ENCODE results near the gene NOL7.

NOL7 gene

DNA sequence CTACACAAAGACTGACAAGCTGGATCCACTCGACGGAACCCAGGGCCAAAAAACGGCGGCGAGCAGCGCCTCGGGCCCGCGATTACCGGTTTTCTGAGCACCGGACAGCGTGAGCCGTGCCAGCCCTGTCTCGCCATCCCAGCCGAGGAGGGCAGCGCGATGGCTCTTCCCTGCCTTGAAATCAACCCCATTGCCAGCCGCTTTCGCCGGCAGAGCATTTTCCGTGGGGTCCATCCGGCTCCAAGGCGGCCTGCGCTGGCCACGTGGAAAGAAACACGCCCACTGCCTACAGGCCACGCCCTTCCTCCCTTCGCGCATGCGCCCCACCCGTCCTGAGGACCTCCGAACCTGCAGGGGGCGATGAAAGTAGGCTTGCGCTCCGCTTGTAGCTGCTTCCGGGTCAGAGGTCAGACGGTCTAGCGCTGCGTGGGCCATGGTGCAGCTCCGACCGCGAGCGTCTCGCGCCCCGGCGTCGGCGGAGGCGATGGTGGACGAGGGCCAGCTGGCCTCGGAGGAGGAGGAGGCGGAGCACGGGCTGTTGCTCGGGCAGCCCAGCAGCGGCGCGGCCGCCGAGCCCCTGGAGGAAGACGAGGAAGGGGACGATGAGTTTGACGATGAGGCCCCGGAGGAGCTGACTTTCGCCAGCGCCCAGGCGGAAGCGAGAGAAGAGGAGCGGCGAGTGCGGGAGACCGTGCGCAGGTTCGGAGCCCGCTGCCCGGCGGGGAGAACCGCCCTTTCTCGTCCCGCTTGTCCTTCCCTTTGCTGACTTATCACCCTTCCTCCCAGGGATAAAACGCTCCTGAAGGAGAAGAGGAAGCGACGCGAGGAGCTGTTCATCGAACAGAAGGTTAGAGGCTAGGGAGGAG is at the start of gene NOL7:
TSS of gene NOL7 (plus strand) at position 410 of the 866 bp plus-strand sequence. CDS start at position 434, 24 bp downstream.
- peak; percentile 97 for DNase-seq (ENCODE audit: low read depth)

DNA sequence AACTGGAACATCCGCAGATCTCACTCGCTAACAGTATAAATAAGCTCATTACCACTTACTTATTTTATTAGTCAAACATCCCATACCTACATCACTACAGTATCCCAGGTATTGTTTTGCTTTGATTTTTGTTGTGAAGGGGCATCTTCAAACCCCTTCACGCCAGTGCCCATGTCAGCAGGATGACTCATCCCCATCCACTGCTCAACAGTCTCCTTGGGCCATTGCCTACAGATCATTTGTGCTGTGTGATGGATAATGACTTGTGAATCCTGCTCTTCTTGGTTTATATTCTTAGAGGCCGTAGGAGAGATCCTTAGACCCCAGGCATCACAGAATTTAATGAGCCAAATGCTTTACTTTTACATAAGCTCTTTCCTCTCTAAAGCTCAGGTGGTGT is 49.2 kb upstream of the NOL7 start:
- DNase-seq (ENCODE audit: low read depth) = no peak

DNA sequence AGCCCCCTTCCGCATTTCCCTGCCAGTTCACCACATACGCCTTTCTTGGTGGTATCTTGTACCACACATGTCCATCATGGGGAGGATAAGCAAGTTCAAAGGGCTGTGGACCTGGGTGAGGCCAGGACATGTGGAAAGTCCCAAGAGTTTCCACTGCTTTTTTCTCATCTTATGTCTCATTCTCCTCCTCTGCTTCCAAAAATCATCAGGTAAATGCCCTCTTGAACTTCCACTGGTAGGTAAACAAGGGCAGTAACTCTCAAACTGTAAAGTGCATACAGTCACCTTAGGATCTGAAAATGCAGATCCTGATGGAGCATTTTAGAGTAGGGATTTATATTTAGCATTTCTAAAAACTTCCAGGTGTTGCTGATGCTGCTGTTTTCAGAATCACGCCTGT is 48.6 kb upstream of the NOL7 start:
- no peak for DNase-seq (ENCODE audit: low read depth)

DNA sequence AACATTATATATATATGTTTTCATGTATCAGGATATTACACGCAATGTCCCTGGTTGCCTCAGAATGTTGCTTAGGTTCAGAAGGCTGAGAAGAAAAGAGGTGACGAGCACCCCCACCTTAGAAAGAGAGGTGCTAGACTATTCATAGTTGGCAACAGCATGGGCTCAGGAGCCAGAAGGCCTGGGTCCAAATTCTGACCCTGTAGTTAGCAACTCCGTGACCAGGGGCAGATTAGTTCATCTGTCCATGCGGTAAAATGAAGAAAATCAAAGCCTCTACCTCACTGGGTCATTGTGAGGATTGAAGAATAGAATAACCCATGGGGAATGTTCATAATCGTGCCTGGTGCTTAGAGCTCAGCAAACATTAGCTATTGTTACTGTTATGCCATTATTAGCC is 46.2 kb upstream of the NOL7 start:
- no peak for DNase-seq (ENCODE audit: low read depth)

DNA sequence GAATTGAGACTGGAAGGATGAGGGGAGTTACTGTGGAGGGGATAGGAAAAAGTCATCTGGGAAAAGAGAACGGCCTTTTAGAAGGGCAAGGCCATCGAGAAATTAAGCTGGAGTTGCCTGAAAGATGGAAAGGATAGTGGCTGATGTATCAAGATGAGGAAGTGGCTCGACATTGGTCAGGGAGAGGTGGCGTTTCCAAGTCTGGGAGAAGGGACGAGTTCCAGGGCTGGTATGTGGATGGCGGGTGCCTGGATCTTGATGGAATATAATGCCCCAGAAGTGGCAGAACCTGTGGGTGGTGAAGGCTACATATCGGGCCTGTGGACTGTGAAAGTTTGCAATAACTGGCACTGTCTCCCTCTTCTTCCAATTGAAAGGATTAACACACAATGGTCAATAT is 42.9 kb upstream of the NOL7 start:
- DNase-seq (ENCODE audit: low read depth) = no peak

DNA sequence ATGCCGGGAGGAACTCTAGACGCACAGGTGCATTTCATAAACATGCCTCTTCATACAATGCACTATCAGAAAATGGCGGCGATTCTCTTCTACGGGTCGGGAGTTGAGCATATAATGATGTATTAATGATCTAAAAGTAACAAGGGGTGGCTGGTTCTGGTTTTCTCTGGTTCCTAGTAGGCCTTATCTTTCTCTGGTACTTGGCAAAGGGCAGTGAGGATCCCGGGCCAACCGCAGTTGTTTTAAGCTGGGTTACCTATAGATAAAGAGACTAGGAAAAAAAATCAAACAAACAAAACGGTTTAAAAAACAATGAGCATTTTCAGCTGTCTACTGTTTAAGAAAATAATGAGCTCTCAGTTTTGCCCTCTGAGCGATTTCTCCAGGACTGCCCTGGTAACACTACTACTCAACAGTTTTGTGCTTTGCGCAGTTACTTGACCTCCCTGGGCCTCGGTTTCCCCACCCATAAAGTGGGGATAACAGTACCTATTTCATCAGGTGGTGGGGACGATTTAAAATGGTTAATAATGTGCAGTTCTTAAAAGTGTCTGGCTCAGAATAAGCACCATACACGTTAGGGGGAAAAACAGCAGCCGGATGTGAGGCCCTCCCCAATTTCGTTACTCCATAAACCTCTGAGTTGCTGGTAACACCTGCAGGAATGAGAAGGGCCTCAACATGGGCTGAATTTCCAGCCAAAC is 42.0 kb upstream of the NOL7 start:
- no peak for DNase-seq (ENCODE audit: low read depth)

DNA sequence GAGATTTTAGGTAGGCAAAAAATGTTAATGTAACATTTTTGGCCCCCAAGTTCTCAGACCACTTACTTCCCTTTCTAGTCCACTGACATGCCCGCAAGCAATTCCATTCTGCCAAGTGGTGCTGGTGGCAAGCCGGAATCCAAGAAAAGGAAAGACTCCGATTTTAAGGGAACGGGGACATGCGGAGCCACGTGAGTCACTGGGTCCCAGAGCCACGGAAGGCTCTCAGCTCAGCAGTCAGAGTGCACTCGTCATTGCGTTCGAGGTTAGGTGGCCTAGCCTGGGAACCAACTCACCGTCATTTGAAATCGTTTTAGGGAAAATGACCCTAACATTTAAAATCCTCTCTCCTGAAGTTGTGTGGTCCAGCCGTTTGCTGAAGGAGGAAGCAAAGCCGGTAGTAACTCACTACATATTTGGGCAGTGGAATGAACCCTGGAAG is 41.4 kb upstream of the NOL7 start:
- DNase-seq (ENCODE audit: low read depth) = no peak

DNA sequence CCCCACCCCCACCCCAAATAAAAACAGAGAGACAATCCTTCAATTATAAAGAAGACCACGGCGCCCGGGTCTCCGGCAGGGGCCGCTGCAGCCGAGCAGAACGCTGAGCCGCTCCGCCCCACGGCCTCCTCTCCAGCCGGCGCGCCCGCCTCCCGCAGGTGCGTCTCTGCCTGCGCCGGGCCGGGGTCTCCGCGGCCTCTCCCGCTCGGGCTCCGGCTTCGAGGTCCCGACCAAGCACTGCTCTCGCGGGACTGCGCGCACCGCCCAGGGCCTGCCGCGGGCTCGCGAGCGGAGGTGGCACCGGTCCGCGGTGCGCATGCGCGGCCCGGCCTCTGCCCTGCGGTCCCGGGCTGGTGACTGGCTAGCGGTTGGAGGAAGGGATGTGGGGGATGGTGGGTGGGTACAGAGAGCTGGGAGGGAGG is 41.0 kb upstream of the NOL7 start:
- peak; percentile 92 for DNase-seq (ENCODE audit: low read depth)

DNA sequence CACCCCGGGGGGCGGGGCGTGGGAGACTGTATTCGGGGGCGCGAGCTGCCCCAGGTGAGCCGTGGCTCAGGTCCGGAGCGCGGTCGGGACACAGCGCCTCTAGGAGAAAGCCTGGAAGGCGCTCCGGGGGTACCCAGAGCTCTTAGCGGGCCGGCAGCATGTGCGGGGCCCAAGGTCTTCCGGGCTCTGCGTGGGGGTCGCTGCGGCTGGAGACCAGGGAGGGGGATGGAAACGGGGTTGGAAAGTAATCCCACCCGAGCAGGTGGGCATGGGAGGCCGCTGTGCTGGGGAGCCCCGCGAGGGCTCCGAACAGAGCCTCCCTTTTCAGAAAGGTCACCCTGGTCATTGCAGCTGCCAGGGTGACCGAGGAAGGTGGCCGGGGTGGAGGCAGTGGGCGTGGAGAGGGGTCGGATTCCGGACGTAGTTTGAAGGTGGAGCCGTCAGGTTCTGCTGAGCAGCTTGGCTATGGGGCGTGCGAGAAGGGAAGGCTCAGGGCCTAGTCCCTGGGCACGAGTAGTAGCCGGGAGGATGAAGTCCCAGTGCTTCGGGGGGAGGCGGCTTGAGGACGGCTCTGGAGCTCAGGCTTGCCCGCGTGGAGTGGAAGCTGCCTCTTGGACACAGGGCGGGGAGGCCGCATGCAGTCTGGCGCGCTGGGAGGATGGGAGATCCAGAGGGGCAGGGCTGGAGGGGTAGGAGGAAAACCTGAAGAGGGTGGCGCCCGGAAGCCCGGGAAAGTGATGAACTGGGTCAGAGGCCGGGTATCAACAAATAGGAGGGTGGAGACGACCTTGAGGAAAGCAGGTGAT is 40.4 kb upstream of the NOL7 start, which contains the start of gene SIRT5:
TSS of gene SIRT5 (plus strand) at position 31 of the 806 bp plus-strand sequence. CDS start 9,510 bp downstream, outside the sequence.
- DNase-seq (ENCODE audit: low read depth) = peak; percentile 51

DNA sequence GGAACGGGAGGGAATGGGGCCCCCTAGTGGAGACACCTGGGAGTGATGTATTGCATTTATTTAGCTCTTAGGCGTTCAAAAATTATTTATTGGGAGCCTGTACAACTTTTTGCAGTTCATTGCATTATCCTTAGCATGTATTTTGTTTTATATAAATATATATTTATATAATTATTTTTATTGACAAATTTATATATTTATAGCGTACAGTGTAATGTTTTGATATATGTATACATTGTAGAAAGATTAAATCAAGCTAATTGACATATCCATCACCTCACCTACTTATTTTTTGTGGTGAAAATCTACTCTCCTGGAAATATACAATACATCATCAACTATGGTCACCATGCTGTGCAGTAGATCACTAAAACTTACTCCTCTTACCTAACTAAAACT is 39.8 kb upstream of the NOL7 start:
- no peak for DNase-seq (ENCODE audit: low read depth)

DNA sequence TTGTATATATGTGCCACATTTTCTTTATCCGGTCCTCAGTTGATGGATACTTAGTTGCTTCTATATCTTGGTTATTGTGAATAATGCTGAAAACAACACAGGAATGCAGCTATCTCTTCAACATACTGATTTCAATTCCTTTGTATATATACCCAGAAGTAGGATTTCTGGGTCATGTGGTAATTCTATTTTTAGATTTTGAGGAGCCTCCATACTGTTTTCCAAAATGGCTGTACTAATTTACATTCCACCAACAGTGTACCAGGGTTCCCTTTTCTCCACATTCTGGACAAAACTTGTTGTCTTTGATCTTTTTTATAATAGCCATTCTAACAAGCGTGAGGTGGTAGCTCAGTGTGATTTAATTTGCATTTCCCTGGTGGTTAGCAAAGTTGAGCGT is 39.1 kb upstream of the NOL7 start:
- no peak for DNase-seq (ENCODE audit: low read depth)

DNA sequence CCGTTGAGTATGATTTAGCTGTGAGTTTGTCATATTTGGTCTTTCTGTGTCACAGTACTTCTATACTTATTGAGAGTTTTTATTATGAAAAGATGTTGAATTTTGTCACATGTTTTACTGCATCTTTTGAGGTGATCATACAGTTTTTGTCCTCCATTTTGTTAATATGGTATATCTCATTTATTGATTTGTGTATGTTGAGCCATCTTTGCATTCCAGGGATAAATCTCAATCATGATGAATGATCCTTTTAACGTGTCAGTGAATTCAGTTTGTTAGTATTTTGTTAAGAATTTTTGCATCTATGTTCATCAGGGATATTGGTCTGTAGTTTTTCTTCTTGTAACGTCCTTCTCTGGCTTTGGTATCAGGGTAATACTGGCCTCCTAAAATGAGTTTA is 37.2 kb upstream of the NOL7 start:
- DNase-seq (ENCODE audit: low read depth) = no peak

DNA sequence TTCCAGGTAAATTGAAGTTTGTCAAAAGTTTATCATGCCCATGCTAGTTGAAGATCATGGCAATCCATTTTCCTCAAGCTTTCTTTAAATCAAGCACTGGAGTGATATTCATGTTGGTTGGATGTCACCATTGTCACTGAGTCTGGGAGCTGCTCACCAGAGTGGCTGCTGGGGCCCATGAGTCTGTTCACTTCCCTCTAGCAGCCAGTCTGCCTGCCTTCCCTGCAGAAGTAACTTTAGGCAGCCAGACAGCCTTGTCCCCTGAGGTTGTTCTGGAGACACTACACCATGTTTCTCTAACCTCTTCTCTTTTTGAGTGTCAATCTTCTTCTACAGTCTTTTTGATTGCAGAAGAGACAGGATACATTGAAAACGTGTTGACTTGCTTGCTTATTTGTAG is 35.2 kb upstream of the NOL7 start:
- no peak for DNase-seq (ENCODE audit: low read depth)

DNA sequence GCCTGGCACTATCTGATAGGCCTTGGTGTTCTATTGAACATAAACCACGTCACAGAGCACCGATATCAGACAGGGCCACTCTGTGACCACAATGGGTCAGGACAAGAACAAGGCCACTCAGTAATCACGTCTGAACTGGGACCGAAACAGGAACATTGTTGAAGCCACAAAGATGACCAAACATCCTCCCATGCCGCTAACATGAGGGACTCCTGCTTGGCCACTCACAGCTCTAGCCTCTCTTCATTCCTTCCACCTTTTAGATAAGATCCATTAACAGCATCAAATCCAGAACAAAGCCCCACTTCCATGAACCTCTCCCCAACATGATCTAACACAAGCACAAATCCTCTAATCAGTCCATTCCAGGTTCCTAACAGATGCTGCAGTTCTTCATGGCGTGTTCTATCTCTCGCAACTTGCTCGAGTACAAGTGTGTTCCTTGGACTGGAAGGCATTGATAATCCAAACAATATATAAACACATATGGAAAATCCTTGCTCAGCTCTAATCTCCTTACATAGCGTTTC is 33.4 kb upstream of the NOL7 start:
- DNase-seq (ENCODE audit: low read depth) = no peak

DNA sequence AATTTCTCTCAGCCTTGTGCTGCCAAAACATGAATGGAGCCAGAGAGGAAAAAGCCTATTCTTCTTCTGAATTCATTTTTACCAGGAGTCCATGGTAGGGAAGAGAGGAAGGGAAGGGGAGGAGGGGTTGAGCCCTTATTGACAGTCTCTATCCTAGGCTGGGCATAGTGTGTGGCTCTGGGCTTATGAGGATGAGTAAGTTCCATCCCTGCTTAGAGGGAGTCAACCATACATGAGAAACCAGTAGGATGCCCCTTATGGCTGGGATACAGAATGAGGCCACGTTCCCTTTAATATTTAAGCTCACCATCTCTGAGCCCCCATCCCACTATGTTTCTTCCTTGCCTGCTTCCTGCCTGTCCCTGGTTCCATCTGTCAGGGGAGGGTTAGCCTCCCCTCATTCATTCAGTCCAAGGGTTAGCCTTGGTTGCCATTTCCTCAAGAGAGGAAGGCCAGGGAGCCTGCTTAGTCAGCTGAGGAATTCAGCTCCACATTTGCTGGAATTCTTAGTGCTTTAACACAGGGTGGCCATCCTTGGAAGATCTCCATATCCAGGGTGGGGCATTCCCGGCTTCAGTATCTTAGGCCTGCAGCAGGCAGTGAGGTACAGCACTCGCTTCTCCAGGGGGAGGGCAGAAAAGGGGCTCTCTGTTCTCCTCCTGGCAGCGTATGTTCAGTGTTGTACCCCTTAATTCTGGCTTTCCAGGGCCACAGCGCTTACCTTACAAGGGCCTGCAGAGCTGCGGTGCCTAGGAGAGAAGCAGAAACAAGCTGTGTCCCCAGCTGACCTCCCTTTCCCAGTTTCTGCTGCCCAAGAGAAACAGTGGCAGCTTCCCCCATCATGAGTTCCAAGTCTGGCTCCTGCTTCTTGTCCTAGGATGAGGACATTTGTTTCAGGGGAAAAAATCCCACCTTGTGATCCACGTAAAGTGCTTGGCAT is 28.3 kb upstream of the NOL7 start:
- DNase-seq (ENCODE audit: low read depth) = no peak

DNA sequence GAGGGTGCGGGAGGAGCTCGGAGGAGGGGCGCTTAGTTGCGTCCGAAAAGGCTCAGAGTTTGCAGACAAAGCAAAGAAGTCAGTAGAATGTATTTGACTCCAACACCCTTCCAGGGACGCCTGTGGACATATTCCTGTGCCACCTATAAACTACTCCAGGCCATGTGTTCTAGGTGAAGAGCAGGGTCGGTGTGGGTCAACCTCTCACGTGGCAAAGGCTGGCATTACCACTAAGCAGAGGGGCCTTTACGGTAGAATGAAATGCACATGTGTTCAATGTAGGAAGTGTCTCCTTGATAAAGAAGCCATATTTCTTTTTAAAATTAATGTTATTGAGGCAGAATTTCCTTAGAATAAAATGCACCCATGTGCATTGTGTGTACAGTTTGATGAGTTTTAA is 25.3 kb upstream of the NOL7 start:
- no peak for DNase-seq (ENCODE audit: low read depth)

DNA sequence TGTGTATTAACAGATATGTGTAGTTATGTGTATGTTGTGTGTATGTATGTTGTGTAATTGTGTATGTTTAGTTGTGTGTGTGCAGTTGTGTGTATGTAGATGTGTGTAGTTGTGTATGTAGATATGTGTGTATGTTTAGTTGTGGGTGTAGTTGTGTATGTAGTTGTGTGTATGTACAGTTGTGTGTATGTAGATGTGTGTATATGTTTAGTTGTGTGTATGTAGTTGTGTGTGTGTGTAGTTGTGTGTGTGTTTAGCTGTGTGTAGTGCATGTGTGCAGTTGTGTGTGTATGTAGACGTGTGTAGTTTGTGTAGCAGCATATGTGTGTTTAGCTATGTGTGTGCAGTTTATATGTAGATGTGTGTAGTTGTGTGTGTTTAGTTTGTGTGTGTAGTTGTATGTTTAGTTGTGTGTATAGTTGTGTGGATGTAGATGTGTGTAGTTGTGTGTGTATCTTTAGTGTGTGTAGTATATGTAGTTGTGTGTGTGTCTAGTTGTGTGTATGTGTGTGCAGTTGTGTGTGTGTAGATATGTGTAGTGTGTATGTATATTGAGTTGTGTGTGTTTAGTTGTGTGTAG is 24.5 kb upstream of the NOL7 start:
- DNase-seq (ENCODE audit: low read depth) = no peak

DNA sequence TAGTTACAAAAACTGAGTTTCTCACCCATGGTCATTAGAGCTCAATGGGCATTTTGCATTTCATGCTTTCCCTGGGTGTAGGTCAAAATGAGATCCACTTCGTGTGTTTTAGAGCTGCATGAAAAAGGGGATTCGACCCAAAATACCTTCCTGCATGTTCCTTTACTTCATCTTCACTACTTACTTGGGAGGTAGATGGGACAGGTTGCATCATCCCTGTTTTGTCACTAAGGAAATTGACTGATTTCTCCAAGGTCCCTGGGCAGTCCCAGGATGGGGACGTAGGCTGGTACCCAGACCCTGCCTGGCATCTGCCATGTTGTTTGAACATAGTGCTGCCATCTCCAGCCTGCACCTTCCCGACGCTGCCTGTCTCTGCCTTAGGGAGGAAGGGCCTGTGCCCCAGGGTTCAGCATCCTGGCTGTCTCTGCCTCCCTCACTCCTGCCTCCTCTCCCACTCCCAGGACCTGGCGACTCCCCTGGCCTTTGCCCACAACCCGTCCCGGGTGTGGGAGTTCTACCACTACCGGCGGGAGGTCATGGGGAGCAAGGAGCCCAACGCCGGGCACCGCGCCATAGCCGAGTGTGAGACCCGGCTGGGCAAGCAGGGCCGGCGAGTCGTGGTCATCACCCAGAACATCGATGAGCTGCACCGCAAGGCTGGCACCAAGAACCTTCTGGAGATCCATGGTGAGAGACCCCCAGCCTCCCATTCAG is 23.8 kb upstream of the NOL7 start:
- DNase-seq (ENCODE audit: low read depth) = no peak

DNA sequence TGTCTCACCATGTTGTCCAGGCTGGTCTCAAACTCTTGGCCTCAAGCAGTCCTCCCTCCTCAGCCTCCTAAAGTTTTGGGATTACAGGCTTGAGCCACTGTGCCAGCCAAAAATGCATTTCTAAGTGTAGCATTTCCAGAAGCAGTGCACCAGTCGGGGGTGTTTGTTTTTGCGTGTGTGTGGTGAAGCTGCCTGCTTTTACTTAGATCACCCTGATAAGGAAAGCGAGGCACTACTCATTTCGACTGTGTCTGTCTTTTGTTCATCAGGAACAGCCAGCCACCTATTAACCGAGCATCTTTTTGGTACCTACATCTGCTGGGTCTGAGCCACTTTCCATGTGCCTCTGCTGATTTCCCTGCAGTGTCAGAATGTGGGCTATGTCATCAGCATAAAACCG is 22.0 kb upstream of the NOL7 start:
- no peak for DNase-seq (ENCODE audit: low read depth)

DNA sequence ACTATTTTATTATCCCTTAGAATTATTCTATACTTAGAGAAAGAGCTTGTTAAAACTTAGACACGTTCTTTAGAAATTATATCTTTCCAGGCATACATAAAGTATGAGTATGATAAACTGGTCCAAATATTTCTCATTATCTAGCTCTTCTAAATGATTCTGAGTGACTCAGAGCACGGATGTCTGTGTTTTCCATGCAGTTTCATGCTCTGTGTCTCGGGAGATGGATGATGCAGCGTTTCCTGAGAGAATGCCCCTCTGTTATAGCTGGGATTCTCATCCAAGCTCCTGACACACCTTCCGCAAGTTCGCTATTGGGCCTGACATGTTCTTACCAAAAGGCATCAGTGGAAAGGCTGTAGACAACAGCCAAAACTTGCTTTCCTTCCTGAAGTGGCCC is 21.4 kb upstream of the NOL7 start:
- no peak for DNase-seq (ENCODE audit: low read depth)

Measured in stimulated activated CD8-positive, alpha-beta memory T cell treated with anti-CD3 and anti-CD28 coated beads, Interleukin-12 subunit alpha, Interleukin-12 subunit beta, amount 100 ng/mL, for 4 hours (primary cell).